Activated T-cell treated with anti-CD3 and anti-CD28 coated beads for 24 hours (primary cell): ENCODE measurements around the gene CMYA5.

Experiments used
- DNase-seq: peaks from one replicate; pipeline ENCODE4 v3.0.0-alpha.2; 2020; ENCODE audit warnings: low read depth

The CMYA5 gene

GRCh38 chr5:79795764-79796398, 106.2 kb downstream of the CMYA5 start:
- no peak for DNase-seq

DNA sequence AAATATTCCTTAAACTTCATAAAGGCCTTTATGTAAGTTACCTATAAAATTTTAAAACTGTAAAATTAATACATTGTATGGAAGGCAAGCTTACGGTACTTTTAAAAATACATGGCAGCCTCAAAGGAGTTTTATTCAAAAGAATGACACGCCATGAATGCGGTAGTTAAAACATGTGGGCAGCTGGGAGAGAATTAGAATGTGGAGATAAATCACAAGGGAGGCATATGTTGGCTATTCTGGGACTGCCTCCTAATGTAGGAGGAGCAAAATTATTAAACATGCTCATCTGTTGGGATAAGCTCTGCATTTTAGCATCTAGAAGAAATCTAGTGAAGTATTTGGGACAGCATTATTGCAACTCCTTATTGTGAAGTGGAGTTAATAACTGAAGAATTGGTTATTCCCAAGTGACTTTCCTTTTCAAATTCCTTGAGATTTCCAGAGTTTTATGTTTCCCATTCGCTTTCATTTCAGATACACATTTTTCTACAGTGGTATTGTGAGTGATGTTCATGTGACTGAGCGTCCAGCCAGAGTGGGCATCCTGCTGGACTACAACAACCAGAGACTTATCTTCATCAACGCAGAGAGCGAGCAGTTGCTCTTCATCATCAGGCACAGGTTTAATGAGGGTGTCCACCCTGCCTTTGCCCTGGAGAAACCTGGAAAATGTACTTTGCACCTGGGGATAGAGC, 109.4 kb downstream of the CMYA5 start:
- no peak for DNase-seq

DNA sequence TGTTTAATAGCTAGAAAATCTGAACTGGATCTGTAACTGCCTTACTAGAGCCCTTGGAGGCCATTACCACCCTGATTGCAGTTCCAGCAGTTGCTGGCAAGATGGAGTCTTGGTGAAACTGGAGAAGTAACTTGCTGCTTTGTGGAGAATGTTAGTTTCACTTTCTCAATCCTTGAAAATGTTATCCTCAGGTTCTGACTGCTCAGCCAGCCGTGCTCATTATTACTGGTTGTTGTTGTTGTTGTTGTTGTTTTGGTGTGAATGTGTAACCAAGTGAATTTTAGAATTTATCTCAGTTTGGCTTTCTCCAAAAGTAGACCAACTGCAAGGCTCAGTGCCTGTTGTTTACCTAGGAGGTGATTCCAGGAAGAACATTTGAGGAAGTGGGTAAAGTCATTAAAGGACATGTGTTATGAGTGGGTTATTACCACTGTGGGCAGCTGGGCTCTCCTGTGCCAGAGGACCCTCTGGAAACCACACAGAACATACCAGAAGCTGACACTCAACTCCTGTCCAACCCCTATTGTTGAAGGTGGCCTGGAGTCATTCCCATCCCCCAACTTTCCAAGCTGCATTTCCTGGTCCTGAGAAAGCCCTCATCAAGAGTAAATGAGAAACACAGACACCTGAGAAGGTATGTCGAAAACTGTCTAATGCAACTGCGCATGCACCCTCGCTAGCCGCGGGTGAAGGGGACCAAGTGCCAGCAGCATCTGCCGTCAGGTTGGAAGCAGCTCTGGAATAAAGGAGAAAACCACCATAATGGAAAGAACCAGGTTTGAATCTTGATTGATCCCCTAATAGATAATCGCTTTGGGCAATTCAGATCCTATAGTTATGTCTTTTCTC, 111.6 kb downstream of the CMYA5 start:
- DNase-seq: no peak

DNA sequence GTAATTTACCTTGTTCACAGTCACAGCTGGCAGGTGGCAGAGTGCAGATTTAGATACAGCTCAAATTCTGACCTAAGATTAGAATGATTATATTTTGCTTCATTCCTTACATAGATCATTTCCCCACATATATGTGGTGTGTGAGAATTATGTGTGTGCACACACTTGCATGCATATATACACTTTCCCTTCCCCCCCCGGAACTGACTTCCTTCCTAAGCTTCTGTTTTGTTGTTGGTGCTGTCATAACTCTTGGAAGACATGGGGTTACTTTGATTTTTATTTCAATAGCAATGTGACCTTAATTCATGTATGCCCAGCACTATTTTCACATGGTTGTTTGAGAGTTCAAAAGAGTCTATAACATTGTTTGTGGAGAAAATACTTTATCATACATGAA, 112.8 kb downstream of the CMYA5 start:
- no peak for DNase-seq

GRCh38 chr5:79803007-79803406, 113.4 kb downstream of the CMYA5 start:
- DNase-seq: no peak

- no peak for DNase-seq
Measured at GRCh38 chr5:79806741-79807140, 117.1 kb downstream of the CMYA5 start.

- DNase-seq: no peak
Measured at GRCh38 chr5:79809743-79810142, 120.1 kb downstream of the CMYA5 start.

DNA sequence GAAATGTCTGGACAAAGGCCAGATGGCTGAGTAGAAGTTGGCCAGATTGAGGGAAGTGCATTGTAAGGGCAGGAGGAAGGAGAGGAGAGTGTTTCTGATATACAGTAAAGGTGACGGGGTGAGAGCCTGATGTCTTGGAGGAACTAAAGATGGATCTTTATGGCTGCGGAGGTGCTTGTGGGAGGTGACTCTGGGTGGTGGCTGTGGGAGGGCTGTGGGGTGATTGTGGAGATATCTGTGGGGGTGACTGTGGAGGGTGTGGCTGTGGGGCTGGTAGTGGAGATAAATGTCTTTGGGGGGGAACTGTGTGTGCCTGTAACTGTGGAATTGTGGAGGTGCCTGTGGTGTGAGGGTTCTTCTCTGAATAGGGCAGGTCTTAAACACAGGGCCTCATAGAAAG, 121.4 kb downstream of the CMYA5 start:
- no peak for DNase-seq

- no peak for DNase-seq
Measured at GRCh38 chr5:79811904-79812303, 122.3 kb downstream of the CMYA5 start.

DNA sequence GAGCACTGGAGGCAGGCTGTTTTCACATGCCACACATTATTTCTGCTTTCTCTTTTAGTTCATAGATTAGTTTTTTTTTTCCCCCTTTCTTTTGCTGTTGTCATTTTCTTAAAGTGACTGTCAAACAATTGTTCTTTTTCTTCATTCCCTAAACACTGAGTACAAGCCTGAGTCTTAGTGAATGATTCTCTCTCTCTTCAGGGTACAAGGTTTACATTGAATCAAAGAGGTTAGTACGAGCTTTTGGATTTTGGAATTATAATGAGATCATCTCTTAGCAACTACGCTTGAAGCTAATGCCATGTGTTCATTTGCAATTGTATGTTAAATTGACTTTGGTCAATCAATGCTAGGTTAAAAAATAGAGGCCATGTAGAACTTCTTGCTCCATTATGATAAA, 125.1 kb downstream of the CMYA5 start:
- DNase-seq: no peak

GRCh38 chr5:79816014-79816413, 126.4 kb downstream of the CMYA5 start:
- DNase-seq: no peak

DNA sequence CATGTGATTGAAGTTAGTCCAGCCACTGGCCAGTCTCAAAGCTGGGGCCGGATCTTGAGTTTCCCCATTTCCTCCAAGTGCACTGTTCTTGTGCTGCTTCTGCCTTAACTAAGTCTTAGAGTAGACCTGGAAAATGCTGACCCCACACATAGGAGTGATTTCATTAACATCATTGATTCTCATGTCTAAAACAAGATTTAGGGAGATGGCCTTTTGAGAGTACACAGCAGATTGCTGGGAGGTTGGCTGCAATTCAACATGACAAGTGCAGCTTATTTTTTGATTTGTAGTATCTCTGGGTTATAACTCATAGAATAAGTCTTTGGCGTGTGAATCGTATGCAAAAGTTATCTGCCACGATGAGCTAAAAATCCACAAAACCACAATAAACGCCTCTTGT, 131.0 kb downstream of the CMYA5 start:
- DNase-seq: no peak

DNA sequence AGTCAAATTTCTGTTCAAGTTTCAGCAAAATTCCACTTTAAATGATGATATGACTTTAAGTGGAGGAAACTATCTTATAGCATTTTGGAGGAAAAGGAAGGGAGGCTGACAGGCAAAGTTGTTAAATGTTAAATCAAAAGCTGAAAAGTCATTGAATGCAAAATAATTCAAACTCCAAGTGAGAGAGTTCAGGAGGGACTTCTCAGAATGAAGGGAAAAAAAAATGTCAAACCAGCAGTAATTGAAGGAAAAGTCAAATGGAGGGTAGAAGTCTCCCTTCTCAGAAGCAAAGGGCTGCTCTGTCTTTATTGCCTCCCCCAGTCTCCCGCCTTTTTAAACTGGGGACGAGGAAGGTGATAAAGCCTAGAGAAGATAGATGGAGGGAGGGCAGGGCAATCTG, 134.8 kb downstream of the CMYA5 start:
- DNase-seq: no peak

GRCh38 chr5:79825802-79826201, 136.2 kb downstream of the CMYA5 start:
- no peak for DNase-seq

GRCh38 chr5:79827159-79827629, 137.6 kb downstream of the CMYA5 start:
- DNase-seq: no peak

DNA sequence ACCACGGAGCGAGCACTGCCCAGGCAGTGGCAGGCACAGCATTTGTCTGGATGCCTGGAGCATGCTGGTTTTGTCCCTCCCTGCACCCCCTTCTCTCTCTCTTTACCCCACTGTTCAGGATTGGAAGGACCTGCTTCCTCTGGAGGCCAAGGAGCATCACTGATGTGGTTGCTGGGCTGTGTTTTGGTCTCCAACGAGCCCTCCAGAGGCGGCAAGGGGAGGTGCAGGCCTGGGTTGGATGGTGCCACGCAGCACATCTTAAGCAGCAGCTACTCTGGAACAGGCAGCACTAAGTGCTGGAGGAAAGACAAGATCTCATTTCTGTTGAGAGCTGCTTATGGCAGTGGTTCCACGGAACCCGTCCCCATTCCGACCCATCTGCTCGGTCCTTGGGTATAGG, 139.6 kb downstream of the CMYA5 start:
- no peak for DNase-seq

GRCh38 chr5:79831381-79832309, 142.0 kb downstream of the CMYA5 start:
- DNase-seq: no peak

DNA sequence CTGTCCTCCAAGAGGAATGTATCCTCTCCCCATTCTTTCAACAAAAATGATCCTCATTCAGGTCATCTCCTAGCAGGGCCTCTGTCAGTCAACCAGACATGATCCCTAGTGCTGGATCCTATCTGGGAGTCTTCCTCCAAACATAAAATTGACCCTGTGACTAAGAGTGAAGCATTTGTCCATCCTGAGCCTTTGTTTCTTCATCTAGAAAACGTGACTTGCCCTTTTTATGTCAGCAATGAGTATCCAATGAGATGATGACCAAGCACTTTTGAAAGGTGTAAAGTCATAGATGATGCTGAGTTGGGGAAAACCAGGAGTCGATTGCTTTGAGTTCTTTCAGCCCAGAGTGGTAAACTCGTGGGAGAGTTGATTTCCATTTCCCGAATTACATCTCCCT, 143.3 kb downstream of the CMYA5 start:
- no peak for DNase-seq

GRCh38 chr5:79834098-79834753, 144.6 kb downstream of the CMYA5 start:
- DNase-seq: no peak

GRCh38 chr5:79834754-79835714, 145.4 kb downstream of the CMYA5 start:
- no peak for DNase-seq
